Brain microvascular endothelial cell (primary cell): Measurements from ENCODE around the gene ZBTB21.

Source experiments
- DNase-seq: peaks from one replicate; pipeline ENCODE4 v3.0.0-alpha.2; 2020
- H3K27ac ChIP-seq: fragments of 250-450 bp; sonication (Bioruptor Pico); 2 replicates; pipeline ENCODE4 v1.5.1; 2020; ENCODE audit warnings: mild to moderate bottlenecking, moderate library complexity
- H3K27me3 ChIP-seq: fragments of 250-450 bp; sonication (Bioruptor Pico); replicated peaks from 2 replicates; pipeline ENCODE4 v1.5.1; 2020; ENCODE audit warnings: mild to moderate bottlenecking
- H3K36me3 ChIP-seq: fragments of 250-450 bp; sonication (Bioruptor Pico); replicated peaks from 2 replicates; pipeline ENCODE4 v1.5.1; 2020; ENCODE audit warnings: mild to moderate bottlenecking
- H3K4me3 ChIP-seq: 2 replicates; pipeline ENCODE4 v1.5.1; 2011; ENCODE audit warnings: low read depth, mild to moderate bottlenecking, control low read depth, low read length, moderate library complexity
- in situ Hi-C: cut with HindIII; loops from 2 replicates; pipeline ENCODE4 v1.10.0; 2017; ENCODE audit warnings: low sequenced_read_pairs, low pct_ligation_motif_present
- TF ChIP-seq, protein P1 (sequence below): IDR thresholded peaks from 2 replicates; pipeline ENCODE4 v1.5.1; 2011; ENCODE audit warnings: low read depth, mild to moderate bottlenecking, moderate library complexity, low read length, control low read depth, inconsistent platforms; ENCODE audit errors: missing control alignments

ZBTB21 gene

DNA sequence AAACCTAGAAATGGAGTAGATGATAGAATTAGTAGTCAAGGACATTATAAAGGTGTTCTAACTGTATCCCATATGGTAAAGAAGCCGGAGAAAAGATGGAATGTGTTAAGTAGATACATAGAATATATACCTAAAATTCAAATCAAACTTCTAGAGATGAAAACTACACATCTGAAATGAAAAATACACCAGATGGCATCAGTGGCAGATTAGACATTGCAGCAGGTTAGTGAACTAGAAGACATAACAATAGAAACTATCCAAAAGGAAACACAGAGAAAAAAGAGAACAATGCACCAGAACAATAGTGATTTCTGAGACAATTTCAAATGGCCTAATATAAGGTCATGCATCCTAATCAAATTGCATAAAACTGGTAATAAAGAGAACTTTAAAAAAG is 26.9 kb downstream of the ZBTB21 start:
- Histone ChIP-seq H3K27me3 (no peaks in the 10 kb centered on the region), H3K4me3 (no peak overlapping the region), H3K36me3 (no peaks in the 10 kb centered on the region), H3K27ac (no peak overlapping the region)
- in situ Hi-C loops, result no loop called here
- TF ChIP-seq, protein P1, sequence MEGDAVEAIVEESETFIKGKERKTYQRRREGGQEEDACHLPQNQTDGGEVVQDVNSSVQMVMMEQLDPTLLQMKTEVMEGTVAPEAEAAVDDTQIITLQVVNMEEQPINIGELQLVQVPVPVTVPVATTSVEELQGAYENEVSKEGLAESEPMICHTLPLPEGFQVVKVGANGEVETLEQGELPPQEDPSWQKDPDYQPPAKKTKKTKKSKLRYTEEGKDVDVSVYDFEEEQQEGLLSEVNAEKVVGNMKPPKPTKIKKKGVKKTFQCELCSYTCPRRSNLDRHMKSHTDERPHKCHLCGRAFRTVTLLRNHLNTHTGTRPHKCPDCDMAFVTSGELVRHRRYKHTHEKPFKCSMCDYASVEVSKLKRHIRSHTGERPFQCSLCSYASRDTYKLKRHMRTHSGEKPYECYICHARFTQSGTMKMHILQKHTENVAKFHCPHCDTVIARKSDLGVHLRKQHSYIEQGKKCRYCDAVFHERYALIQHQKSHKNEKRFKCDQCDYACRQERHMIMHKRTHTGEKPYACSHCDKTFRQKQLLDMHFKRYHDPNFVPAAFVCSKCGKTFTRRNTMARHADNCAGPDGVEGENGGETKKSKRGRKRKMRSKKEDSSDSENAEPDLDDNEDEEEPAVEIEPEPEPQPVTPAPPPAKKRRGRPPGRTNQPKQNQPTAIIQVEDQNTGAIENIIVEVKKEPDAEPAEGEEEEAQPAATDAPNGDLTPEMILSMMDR, result no peak
- no peak for DNase-seq

DNA sequence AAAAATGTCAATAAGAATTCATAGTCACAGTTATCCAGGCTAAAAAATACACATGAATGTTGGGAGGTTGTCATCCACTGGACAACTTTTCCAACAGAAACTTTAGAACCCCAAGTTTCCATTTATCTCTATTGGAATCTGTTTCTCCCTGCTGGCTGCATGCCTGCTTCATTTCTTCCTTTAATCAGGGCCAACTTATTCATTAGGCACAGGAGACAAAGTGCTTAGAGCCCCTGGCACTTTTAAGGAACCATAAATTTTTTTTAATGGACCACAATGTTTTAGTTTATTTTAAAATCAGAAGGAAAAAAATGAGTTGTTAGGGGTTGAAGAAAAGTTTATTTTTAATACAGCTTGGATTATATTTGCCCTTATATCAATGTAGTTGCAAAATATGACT is 29.6 kb downstream of the ZBTB21 start:
- TF ChIP-seq, protein P1, result no peak
- in situ Hi-C loops, result no loop called here
- Histone ChIP-seq H3K4me3 (no peak overlapping the region), H3K27ac (no peak overlapping the region), H3K27me3 (no peaks in the 10 kb centered on the region), H3K36me3 (no peaks in the 10 kb centered on the region)
- DNase-seq, result no peak

DNA sequence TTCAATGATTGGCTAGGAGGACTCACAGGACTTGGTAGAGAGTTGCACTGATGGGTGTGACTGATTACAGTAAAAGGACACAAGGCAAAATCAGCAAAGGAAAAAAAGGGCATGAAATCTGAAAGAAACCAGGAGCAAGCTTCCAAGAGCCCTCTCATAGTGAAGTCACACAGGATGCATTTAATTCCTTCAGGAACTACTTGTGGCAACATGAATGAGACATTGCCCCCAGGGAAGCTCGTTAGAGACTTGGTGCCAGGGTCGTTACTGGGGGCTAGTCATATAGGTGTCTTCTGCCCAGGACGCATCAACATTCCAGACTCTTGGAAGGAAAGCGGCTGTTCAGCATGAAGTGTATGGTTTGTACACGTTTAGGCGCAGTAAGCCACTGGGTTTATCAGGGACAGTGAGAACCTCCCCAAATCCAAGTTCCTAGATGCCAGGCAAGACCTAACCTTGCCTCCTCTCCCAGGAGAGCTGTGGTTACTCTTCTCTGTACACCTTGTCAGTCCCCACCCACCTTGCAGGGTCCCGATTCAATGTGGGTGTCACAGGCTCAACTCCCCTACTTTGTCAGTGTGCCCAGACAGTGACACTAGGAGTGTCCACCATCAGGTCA is 30.3 kb downstream of the ZBTB21 start:
- no peak for DNase-seq
- Histone ChIP-seq H3K27me3 (no peaks in the 10 kb centered on the region), H3K27ac (no peak overlapping the region), H3K4me3 (no peak overlapping the region), H3K36me3 (no peaks in the 10 kb centered on the region)
- in situ Hi-C loops, result no loop called here
- TF ChIP-seq, protein P1, result no peak

DNA sequence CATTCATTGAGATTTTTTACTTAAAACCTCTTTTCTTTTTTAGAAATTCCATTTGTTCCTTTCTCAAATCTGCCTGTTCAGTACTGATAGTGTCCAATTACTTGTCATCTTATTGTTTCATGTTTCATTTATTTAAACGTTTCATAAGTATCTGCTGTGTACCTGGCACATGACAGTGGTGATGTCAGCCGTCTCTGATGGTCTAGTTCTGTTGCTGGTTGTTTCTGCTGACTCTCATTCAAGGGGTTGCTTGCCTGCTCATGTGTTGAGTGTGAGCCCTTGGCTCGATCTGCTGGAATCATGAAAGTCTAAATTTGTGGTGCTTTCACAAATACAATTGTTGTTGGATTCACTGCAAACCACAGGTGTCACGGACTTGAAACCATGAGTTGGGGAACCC is 30.8 kb downstream of the ZBTB21 start:
- in situ Hi-C loops, result no loop called here
- Histone ChIP-seq H3K27me3 (no peaks in the 10 kb centered on the region), H3K4me3 (no peak overlapping the region), H3K27ac (no peak overlapping the region), H3K36me3 (no peaks in the 10 kb centered on the region)
- DNase-seq, result no peak
- TF ChIP-seq, protein P1, result no peak

DNA sequence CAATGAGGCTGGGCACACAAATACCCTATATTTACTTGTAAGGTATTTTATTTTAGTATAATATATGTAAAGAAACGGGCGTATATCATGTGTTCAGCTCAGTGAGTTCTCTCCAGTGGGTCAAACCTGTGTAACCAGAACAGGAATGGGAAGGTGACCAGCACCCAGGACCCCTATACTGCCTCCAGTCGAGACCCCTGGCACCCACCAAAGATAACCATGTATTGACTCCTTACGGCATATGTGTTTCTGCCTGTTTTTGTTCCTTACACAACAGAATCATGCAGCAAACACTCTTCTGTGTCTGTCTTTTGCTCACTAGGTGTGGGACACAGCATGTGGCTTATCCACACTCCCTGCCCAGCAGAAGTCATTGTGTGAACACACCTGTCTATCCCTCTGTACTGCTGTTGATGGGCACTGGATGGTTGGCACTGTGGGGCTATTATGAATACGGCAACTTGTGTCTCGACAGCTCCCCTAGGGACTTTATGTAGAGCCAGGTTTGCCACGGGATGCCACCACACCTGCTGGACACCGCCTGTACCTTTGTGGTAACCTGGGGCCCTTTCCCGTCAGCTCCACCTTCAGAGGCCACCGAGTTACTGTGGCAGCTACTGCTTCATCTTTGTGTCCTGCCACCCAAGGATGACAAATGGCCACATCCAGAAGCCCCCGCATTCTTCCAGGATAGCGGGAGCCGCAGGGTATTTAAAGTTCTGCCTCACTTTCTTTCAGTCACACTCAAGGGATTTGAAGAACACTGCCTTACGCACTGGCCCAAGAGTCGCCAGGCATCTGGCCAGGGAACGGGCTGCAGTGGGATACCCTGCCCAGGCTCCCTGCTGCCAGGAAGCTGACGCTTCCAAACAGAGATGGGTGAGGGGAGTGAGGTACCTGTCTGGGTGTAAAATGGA is 32.9 kb downstream of the ZBTB21 start:
- Histone ChIP-seq H3K27ac (no peak overlapping the region), H3K27me3 (no peaks in the 10 kb centered on the region), H3K36me3 (no peaks in the 10 kb centered on the region), H3K4me3 (no peak overlapping the region)
- TF ChIP-seq, protein P1, result no peak
- DNase-seq, result no peak
- in situ Hi-C loops, result no loop called here

DNA sequence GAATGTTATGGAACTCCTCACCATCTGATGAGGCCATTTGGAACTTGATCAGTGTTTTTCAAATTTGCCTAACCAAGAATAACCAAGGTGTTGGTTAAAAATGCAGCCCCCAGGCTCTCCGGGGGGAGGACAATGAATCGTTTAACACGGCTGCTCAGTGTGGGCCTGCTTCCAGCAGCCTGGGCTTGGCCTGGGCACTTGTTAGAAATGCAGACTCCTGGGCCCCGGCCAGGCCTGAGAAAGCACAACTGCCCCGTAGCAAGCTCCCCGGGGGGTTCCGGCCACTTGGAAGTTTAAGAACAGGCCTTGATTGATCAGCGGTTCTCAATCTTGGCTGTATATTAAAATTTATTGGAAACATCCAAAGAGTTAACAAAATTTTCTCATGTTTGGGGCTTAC is 33.5 kb downstream of the ZBTB21 start:
- Histone ChIP-seq H3K36me3 (no peaks in the 10 kb centered on the region), H3K27ac (no peak overlapping the region), H3K4me3 (no peak overlapping the region), H3K27me3 (no peaks in the 10 kb centered on the region)
- no peak for DNase-seq
- in situ Hi-C loops, result no loop called here
- TF ChIP-seq, protein P1, result no peak
